GM19468 (cell line): Measurements from ENCODE around the gene PXN.

ENCODE experiments used
- ATAC-seq: cut with Tn5 transposase; IDR thresholded peaks from one replicate; pipeline ENCODE4 v1.9.1; 2021; ENCODE audit warnings: mild to moderate bottlenecking, moderate library complexity, moderate number of reproducible peaks; ENCODE audit not compliant: unreplicated experiment; ENCODE audit errors: extremely low read depth

Gene PXN

GRCh38 chr12:120190386-120190785 lies 75.1 kb downstream of the PXN start:
- ATAC-seq = no peak

- ATAC-seq = no peak
Observed at GRCh38 chr12:120186654-120187053, 78.9 kb downstream of the PXN start.

GRCh38 chr12:120183211-120183631 lies 82.3 kb downstream of the PXN start:
- ATAC-seq = no peak

- ATAC-seq = no peak
Observed at GRCh38 chr12:120181991-120182631, 83.4 kb downstream of the PXN start.

GRCh38 chr12:120180975-120181374 lies 84.6 kb downstream of the PXN start:
- ATAC-seq = no peak

GRCh38 chr12:120175537-120175936 lies 90.0 kb downstream of the PXN start:
- ATAC-seq = no peak

- ATAC-seq = no peak
Observed at GRCh38 chr12:120175062-120175461, 90.5 kb downstream of the PXN start.

- ATAC-seq = no peak
Observed at GRCh38 chr12:120172053-120172452, 93.5 kb downstream of the PXN start.

GRCh38 chr12:120170631-120171030 lies 94.9 kb downstream of the PXN start:
- no peak for ATAC-seq

GRCh38 chr12:120169946-120170345 lies 95.6 kb downstream of the PXN start:
- no peak for ATAC-seq

GRCh38 chr12:120168337-120168736 lies 97.2 kb downstream of the PXN start:
- ATAC-seq = no peak

GRCh38 chr12:120167529-120168095 lies 97.9 kb downstream of the PXN start:
- no peak for ATAC-seq

- ATAC-seq = no peak
Observed at GRCh38 chr12:120164293-120164692, 101.2 kb downstream of the PXN start.

GRCh38 chr12:120162763-120163162 lies 102.8 kb downstream of the PXN start:
- ATAC-seq = no peak

GRCh38 chr12:120161852-120162251 lies 103.7 kb downstream of the PXN start:
- ATAC-seq = no peak
